T-helper 1 cell (primary cell): ENCODE data around the gene TMEM132D.

ENCODE experiments used
- DNase-seq, 5 donors: peaks; one replicate each; pipeline ENCODE4 v3.0.0-alpha.2; 2012 to 2020

The TMEM132D gene

DNA sequence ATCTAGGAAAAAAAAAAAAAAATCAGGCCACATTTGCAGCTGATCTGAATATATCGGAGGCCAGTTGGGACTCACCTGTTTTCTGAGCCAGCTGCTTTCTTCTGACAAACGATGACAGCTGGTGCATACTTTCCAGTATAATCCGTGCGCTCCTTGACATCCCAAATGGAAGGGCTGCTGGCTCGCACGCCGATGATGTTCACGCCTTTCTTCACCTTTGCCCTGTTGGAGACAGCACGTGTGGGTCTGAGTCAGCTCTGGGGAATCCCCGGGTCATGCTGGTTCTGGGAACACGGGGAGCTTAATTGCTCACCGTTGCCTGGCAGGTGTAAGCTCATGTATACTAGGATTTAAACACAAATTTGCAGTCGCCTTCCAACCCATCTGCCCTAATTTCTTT is 372.8 kb downstream of the TMEM132D start:
- no peak for DNase-seq

DNA sequence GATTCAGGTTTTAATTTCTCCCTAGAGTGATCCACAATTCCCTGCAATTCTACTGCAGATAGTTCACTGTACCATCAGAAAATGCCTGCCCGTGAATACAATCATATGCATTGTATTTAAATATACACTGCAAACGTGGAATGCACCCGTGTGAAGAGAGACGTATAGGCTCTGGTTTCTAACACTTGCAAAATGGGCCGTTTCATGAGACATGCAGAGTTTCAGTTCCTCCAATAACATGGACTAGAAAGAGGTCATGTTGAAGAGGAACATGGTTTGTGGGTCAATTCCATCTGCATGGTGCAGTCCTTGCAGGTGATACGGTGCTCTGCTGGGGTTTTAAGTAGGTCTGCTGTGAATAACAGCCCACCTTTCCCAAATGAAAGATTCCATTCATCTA is 373.3 kb downstream of the TMEM132D start:
- DNase-seq, result no peak

DNA sequence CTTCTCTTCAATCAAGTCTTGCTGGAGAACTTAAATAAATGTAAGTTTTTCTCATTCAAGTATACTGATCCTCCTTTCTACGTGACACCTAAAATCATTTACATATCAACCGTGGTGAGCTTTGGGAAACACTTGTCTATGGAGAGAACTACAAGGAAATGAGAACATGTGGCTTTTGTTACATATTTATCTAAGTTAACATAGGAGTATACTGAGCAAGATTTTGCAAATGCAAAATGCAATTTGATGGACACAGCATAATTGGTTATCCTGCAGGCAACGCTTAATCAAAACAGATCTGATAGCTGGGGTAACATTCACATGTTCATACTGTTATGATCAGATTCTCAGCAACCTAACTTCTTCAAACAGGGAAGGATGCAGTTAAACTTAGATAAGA is 376.3 kb downstream of the TMEM132D start:
- DNase-seq, result no peak

DNA sequence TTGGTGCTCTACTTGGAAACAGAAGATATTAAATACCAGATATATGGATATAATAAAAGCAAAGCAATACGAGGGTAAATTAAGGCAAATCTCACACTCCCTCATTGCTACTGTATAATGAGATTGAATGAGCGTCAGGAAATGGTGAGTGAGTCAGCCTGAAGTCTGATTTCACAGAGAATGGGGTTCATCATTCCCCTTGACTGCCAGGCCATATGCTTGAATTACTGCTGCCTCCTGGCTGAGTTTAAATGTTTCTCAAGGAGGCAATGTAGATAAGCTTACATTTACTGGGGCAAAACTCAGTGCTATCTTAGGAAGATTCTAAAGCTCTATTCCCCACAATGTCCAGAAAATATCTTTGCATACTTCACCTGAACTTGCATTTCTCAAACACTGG is 380.2 kb downstream of the TMEM132D start:
- no peak for DNase-seq

DNA sequence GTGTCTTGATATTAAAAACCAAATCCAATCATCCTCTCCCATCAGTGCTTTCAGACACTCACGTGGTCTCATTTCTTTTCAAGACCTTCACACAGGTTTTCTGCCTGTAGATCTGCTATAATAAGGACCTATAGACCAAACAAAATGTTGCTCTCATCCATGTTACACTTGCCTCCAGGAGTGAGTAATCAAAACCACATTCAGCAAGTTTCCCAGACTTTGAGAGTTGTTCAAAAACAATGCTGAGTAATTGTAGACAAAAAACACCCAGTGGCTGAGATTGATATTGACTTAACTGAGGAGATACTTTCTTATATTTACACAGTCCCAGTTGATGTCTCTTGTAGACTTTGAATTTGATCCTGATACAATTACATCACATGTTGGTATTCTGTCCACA is 383.1 kb downstream of the TMEM132D start:
- DNase-seq, result no peak

DNA sequence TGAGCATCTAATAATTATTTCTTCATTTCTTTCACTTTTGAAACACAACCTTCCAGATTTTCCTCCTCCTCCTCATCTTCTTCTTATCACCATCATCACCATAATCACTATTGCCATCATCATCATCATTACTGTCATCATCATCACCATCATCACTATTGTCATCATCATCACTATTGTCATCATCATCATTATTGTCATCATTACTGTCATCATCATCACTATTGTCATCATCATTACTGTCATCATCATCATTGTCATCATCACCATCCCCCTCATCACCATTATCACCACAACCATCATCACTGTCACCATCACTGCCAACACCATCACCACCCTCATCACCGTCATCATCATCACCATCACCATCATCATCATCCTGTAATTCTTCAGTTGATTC is 400.0 kb downstream of the TMEM132D start:
- no peak for DNase-seq

DNA sequence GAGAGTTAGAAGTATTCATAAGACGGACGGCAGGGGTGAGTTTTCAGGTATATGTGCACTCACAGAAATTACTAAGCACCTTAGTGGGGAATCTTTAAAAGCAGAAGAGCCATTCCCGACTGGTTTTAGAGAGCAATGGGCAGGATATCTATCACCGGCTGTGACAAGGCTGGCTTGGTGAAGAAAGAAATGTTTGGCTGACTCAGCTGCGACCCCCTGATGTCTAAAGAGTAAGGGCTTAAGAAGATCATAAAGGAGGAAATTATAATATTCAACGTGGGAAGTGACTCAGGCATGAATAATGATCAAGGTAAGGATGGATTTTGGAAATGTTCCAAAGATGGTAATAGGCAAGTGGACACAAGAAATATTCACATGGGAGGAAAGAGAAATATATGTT is 407.6 kb downstream of the TMEM132D start:
- DNase-seq, result no peak

DNA sequence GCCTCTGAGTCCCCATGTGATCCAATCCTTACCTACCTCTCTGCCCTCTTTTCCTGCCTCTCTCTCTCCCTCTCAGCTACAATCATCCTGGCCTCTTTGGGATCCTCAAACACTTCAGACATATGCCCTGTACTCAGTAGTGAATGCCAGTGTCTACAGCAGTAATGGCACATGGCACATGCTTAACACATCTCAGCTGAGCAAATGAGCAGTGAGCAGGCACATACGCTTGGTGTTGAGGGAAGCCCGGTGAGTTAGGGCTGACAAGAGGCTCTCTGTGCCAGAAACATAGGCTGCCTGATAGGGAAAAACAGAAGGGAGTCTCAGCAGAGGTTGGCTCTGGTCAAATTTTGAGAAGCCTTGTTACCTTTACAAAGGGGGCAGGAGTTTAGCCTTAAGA is 409.1 kb downstream of the TMEM132D start:
- DNase-seq, result no peak

DNA sequence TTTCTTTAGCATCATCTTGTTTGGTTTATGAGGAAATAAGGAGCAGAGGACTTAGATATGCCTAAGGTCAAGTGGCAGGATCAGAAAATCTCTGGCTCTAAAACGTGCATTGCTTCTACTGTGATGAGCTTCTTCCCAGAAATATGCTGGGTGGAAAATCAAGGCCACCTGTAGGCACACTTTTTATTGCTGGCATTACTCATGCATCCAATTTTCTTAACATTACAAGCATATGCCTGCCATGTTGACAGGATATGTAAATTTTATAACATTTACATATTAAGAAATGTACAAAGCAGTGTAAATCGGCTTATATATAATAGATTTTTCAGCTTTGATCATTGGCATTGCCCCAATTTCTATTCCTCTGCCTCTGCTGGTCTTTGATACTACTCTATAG is 409.6 kb downstream of the TMEM132D start:
- DNase-seq, result no peak

DNA sequence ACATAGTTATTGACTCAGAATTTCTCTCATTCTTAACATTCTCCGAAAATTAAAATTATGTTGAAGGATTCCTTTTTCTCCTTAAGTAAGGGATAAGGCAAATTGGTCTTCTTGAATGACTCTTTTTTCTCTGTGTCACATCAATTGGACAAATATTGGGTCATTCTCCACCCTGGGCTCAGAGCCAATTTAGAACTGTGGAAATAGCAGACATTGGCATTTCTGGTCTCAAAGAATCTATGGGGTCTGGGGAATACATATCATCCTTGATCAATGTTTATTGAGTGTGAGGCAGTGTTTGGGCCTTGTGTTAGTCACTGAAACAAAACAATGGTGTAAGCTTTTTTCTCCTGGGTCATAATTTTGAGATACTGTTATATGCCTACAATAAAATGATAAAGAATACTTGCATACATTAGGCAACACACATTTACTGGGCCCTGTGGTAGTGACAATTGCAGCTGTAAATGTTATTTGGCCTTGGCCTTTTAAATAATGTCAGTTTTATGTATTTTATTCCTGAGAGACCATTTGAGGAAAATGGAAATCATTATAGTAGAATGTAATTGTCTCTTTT is 414.6 kb downstream of the TMEM132D start:
- no peak for DNase-seq

DNA sequence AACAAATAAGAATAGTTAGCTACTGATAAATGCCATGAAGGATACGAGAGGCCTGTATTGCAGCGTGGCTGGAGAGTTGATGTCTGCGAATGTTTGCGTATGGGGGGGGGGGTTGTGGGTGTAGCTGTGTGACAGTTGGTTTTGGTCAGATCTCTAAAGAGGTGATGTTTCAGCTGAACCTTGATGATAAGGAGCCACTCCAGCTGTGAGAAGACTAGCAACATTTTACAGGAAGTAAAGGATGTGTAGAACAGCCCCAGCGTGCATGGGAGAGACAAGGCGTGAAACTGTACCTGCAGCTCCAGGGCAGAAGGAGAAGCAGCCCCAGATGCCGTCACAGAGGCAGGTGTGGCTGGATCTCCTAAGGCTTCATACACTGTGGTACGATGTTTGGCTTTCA is 416.9 kb downstream of the TMEM132D start:
- no peak for DNase-seq

DNA sequence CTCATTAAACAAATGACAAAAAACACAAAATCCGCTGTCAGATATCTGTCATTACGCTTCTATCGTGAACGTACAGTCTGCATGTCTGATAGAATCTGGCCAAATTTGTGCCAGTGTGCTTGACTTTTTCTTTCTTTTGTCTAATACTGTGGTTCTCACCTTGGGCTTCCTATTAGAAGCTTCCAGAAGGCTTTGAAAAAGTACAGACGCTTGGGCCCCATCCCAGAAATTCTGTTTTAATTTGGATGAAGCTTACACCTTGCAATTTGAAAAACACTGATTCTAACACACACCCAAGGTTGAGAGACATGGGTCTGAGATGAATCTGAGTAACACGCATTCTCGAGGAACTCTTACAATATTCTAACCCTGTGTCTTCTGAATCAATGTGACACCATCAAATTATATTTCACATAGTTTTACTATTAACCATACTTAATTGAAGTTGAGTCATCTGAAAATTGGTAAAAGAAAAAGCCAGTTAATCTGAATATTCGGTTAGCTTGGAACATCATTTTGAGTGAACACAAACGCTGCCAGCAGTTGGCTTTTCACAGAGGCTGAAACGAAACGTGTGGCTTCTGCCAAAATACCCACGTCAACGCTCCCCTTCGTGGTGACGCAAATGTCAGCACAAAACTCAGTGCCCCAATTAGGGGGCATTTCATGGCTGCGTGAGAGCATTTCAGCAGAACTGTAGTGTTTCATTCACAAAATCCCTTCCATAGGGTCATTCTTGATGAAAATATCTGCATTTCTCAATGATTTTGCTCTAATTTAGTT is 420.5 kb downstream of the TMEM132D start:
- DNase-seq, result no peak

DNA sequence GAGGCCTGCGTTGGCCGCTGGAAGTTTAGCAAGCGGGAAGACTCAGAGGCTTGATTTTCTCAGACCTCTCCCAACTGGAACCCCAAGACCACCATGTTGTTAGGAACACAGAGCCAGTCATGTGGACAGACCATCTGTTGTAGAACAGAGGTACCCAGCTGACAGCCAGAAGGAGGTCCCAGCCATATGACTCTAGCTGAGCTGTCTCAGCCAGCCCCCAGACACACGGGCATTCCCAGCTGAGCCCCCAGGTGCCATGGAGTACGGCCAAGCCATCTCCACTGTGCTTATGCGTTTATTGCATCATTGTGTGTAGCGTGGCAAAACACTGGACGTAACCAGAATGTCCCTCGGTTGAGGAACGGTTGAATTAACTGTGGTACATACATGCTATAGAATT is 421.9 kb downstream of the TMEM132D start:
- DNase-seq, result no peak

DNA sequence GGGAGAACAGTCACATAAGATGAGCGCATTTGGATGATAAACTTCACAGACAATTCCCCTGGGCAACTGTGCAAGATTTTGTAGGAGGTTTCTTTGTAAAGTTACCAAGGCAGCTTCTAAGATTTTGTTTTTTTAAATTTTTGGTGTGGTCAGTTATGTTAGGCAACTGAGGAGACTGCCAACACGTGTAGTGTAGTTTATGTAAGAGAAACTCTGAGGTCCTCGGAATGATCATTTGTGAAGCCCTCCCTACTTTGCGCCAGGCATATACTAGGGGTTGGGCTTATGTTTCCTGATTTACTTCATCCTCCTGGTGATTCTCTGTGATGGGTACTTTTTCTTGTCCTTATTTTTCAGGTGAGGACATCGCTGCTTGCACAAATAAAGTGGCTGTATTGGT is 433.6 kb downstream of the TMEM132D start:
- DNase-seq, result no peak

DNA sequence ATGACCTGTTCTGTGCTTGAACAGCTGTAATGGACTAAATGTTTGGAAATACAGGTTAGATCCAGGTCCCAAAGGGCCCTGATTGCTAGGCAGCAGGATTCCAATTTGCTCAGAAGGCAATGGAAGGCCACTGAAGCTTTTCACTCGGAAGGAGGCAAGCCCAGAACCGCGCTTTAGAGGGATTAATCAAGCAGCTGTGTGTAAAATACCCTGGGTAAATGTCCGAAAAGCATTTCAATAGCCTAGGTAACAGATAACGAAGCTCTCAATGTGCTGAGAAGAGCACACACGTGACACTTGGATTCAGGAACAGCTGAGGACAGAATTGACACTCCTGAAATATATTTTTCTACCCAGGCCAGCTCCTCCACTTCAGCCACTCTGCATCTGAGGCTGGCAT is 436.1 kb downstream of the TMEM132D start:
- no peak for DNase-seq

DNA sequence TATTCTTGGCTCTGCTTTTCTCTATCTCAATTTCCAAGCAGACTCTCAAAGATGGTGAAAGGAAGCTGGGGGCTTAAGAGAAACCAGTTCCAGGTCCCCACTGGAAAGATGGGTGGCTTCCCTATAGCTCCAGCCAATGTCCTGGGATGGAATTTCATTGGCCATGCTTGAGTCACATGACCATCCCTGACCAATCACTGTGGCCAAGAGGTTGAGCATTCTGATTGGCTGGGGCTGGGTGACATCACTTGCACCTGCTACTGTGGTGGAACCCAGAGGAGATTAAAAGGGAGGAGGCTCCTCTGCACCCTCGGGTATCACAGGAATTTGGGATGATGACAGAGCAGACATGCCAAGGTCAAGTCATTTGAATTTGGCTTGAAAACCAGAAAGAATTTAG is 436.5 kb downstream of the TMEM132D start:
- DNase-seq, result no peak

DNA sequence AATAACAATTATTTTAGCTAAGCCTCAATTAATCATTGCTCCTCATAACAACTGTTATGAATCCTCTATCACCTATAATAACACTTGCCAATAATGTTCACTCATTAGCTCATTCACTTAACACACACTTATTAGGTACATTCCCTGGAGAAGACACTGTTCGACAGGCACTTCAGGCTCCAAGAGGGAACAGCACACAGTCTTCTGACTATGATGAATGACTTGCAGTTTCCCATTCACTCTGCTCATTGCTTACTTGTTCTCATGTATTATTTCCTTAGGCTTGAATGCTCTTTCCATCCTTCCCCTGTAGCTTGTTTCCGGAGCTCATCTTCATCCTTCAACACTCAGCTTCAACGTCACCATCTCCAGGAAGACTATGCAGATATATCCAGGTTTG is 437.3 kb downstream of the TMEM132D start:
- DNase-seq, result no peak

DNA sequence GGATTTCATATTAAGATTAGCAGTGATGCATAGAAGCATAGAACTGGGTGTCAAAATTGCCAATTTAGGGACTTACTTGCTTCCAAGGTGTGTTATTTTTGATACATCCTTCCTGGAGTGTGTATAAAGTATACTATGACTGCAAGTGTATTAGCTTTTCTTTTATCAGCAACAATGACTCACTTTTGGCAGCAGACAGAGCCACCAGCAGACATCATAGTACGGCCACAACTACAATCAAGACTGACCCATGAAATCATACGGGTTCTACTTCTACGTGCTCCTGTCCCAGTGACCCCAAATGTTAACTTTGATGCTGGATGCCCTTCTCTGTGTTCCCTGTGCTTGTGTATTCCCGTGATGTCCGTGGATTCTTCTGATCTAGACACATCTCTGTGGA is 443.9 kb downstream of the TMEM132D start:
- no peak for DNase-seq

DNA sequence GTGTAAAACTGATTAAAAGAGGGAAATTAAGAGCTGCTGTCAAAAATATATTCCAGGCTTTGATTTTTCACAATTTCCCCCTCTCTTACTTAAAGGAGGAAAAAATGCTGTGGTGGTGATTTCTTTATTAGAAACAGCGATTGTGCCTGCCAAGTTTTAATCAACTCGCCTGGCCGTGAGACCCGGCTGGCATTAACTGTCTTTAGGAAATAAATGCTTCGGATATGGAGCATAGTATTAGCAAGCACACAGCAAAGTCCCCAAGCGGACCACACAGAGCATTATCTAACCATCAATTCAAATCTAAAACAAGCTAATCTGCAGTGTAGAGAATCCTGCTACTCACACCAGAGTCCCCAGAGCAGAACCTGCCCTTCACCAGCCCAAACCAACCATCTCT is 457.1 kb downstream of the TMEM132D start:
- no peak for DNase-seq

DNA sequence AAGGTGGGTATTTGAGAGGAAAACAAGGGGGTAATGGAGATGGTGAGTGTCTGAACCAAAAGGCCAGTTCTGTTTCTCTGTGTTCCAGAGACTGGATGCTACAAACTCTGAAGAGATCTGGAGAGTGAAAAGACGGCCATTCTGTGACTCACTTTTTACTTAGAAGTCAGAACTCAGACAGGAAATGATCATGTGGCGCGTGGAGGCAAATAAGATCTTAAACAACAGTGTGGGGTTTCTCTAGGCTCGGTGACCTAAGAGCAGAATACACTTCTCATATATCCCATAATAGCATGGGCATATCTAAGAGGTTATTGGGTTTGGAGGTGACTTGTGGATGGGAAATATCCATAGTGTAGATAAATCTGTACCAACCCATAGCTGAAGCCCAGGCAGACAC is 463.5 kb downstream of the TMEM132D start:
- no peak for DNase-seq

DNA sequence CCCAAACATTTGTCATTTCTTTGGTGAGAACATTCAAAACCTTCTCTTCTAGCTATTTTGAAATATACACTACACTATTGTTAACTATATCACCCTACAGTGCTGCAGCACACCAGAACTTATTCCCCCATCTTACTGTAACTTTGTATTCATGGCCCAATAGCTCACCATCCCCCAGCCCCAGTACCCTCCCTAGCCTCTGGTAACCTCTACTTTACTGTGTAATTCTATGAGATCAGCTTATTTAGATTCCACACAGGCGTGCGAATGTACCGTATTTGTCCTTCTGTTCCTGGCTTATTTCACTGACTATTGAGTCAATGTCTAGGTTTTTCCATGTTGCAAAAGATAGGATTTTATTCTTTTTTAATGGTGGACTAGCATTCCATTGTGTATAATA is 469.0 kb downstream of the TMEM132D start:
- DNase-seq, result no peak

DNA sequence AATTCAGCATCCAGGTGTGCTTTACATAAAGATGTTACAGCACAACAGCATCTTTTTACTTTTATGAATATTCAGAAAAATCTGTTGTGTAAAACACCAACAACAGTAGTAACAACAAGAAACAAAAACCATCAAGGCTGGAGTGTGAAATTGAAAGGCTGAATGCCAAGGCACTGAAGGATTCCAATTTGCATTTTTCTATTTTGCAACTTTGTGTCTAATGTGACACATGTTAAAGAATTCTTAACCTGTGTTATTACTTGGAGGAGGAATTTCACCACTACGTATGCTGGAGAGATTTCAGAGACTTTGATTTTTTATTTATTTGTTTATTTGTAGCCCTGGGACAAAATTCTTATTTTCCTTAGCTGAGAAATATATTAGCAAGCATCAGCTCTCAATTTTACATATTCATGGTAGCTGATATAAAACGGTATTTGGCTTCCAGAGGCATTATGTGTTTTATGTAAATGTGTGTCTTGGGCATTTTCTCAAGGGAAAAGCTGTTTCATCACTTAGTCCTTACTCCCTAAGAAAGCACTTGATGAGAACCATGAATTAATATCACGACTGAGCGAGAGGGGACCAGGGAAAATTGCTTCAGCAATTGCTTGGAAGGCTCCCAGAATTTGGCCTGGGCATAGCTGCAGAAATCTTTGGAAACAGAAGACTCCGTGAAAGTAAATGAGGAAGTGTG is 475.4 kb downstream of the TMEM132D start:
- DNase-seq, result no peak

DNA sequence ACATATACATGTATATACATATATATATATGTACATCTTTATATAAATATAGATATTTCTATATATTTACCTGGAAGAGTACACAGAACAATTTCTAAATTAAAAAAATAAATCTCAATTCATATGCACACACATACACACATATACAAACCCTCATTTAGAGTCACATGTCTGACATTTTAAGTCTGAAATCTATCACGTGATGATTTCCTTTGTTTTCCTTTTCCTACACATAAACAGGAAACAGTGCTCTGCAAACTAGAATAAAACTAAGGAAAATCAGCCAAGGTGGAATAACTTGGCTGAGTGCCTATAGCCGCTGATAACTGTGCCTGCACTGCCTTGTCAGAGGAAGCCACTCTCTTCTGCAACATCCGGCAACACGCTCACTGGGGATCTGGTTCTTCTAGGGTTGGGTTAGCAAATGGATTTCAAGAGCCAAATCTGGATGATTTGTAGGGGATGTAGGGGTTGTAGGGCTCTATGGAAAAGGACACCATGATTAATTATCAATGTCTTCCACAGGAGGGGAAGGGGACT is 480.7 kb downstream of the TMEM132D start:
- DNase-seq, result no peak

DNA sequence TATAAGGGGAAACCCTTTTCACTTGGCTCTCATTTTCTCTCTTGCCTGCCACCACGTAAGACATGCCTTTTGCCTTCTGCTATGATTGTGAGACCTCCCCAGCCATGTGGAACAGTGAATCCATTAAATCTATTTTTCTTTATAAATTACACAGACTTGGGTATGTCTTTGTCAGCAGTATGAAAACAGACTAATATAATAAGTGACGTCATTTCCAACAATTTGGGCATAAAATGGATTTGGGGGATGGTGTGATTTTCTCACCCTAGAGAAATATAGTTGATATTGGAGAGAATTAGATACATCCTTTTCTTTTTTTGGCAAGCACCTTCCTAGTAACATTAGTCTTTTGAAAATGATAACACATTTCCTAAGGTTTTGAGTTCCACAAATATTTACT is 490.5 kb downstream of the TMEM132D start:
- no peak for DNase-seq
